Endothelial cell (in vitro differentiated cells): ENCODE data around the gene REXO5. TPM values are rescaled to one million over a fixed set of nuclear protein-coding genes. Genes with fewer than 3 reads are reported as not detected.

Experiments
- DNase-seq: peaks from one replicate; pipeline ENCODE4 v3.0.0; 2021; ENCODE audit warnings: low spot score
- H3K27ac Mint-ChIP-seq: one replicate; pipeline ENCODE4 v1.8.0; 2021; ENCODE audit warnings: mixed read lengths, inconsistent platforms; ENCODE audit not compliant: unreplicated experiment
- H3K27me3 Mint-ChIP-seq: one replicate; pipeline ENCODE4 v1.8.0; 2021; ENCODE audit warnings: mild to moderate bottlenecking, moderate library complexity, mixed read lengths, inconsistent platforms; ENCODE audit not compliant: unreplicated experiment
- H3K36me3 Mint-ChIP-seq: one replicate; pipeline ENCODE4 v1.8.0; 2021; ENCODE audit warnings: mild to moderate bottlenecking, low read depth, mixed read lengths, inconsistent platforms; ENCODE audit not compliant: unreplicated experiment
- H3K4me1 Mint-ChIP-seq: one replicate; pipeline ENCODE4 v1.8.0; 2021; ENCODE audit warnings: mild to moderate bottlenecking, mixed read lengths, inconsistent platforms; ENCODE audit not compliant: unreplicated experiment
- H3K4me3 Mint-ChIP-seq: one replicate; pipeline ENCODE4 v1.8.0; 2021; ENCODE audit warnings: mild to moderate bottlenecking, mixed read lengths, inconsistent platforms; ENCODE audit not compliant: unreplicated experiment
- H3K9me3 Mint-ChIP-seq: one replicate; pipeline ENCODE4 v1.8.0; 2021; ENCODE audit warnings: mixed read lengths, inconsistent platforms; ENCODE audit not compliant: unreplicated experiment
- long read RNA-seq: library from polyadenylated mRNA; unstranded; transcript quantifications from one replicate; pipeline ENCODE4 v2.0.0, GENCODE V29; 2020; ENCODE audit not compliant: unreplicated experiment
- total RNA-seq: library from RNA; stranded (reverse); fragmentation: NEBNext Ultra II Directional; extraction: Animal tissue kit (Norgen Biotek cat#: 25700); gene quantifications from one replicate; pipeline ENCODE4 v1.2.1, GENCODE V29; 2021; ENCODE audit not compliant: unreplicated experiment
- TF ChIP-seq, protein P1 (sequence below): fragments of 200-600 bp; sonication (generic); IDR thresholded peaks from one replicate; pipeline ENCODE4 v1.5.0; 2021; ENCODE audit warnings: antibody characterized with exemption; ENCODE audit not compliant: unreplicated experiment

REXO5 gene, protein sequence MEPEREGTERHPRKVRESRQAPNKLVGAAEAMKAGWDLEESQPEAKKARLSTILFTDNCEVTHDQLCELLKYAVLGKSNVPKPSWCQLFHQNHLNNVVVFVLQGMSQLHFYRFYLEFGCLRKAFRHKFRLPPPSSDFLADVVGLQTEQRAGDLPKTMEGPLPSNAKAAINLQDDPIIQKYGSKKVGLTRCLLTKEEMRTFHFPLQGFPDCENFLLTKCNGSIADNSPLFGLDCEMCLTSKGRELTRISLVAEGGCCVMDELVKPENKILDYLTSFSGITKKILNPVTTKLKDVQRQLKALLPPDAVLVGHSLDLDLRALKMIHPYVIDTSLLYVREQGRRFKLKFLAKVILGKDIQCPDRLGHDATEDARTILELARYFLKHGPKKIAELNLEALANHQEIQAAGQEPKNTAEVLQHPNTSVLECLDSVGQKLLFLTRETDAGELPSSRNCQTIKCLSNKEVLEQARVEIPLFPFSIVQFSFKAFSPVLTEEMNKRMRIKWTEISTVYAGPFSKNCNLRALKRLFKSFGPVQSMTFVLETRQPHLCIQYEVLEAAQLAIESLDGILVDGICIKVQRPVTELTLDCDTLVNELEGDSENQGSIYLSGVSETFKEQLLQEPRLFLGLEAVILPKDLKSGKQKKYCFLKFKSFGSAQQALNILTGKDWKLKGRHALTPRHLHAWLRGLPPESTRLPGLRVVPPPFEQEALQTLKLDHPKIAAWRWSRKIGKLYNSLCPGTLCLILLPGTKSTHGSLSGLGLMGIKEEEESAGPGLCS
- total RNA-seq: 2.4 TPM
- long read RNA-seq, partial matches to known transcripts: 0 of 2 reads
- long read RNA-seq, other reads (novel, unspliced or antisense): 2 of 2 reads

GRCh38 chr16:20806168-20807050, at the start of gene REXO5, which contains the start of gene ERI2:
Gene REXO5 (plus strand): TSS chr16:20806527. CDS start chr16:20806954, 427 bp downstream.
Gene ERI2 (minus strand): TSS chr16:20806472. CDS start chr16:20806430, 42 bp downstream.
- peak; percentile 89 for DNase-seq
- peaks cover 8% of the 10 kb centered on the region for H3K27me3 Mint-ChIP-seq
- TF ChIP-seq, protein P1, sequence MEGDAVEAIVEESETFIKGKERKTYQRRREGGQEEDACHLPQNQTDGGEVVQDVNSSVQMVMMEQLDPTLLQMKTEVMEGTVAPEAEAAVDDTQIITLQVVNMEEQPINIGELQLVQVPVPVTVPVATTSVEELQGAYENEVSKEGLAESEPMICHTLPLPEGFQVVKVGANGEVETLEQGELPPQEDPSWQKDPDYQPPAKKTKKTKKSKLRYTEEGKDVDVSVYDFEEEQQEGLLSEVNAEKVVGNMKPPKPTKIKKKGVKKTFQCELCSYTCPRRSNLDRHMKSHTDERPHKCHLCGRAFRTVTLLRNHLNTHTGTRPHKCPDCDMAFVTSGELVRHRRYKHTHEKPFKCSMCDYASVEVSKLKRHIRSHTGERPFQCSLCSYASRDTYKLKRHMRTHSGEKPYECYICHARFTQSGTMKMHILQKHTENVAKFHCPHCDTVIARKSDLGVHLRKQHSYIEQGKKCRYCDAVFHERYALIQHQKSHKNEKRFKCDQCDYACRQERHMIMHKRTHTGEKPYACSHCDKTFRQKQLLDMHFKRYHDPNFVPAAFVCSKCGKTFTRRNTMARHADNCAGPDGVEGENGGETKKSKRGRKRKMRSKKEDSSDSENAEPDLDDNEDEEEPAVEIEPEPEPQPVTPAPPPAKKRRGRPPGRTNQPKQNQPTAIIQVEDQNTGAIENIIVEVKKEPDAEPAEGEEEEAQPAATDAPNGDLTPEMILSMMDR: no peak
- peaks cover 10% of the 10 kb centered on the region for H3K4me1 Mint-ChIP-seq
- no peaks in the 10 kb centered on the region for H3K9me3 Mint-ChIP-seq
- H3K36me3 Mint-ChIP-seq: no peaks in the 10 kb centered on the region
- peak within 1 kb of the TSS; percentile 97 for H3K4me3 Mint-ChIP-seq
- H3K27ac Mint-ChIP-seq: peak within 1 kb of the TSS; percentile 91

DNA sequence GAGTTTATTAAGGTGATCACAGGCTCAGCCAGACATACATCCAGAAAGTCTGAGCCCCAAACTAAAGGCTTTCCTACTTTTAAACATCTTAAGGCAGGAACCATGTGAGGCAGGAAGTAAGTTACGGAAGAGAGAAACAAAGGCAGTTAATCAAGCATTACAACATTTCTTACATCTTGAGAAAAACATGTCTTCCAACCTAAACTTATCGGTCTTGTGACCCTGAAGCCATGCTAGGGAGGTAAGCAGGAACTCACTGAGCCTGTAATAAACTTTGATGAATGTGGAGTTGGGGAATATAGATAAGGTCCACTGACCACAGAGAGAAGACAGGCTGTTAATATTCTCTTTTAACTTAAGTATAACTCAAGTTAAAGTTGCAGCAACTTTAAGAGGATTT, 46.0 kb upstream of the REXO5 start:
- Mint-ChIP-seq H3K27ac (no peak overlapping the region), H3K9me3 (no peaks in the 10 kb centered on the region), H3K4me1 (peaks cover 5% of the 10 kb centered on the region), H3K27me3 (no peaks in the 10 kb centered on the region), H3K4me3 (no peak overlapping the region), H3K36me3 (no peaks in the 10 kb centered on the region)
- DNase-seq: no peak
- TF ChIP-seq, protein P1: no peak

DNA sequence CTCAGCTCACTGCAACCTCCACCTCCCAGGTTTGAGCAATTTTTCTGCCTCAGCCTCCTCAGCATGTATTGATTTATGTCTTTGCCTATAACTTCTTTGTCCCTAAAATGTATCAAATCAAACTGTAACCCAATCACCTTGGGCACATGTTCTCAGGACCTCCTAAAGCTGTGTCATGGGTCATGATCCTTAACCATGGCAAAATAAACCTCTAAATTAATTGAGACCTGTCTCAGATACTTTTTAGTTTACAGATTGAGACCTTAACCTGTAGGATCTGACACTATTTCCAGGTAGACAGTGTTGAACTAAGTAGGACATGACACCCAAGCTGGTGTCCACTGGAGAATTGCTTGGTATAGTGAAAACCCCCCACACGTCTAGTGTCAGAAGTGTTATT, 45.2 kb upstream of the REXO5 start:
- H3K36me3 Mint-ChIP-seq: no peaks in the 10 kb centered on the region

DNA sequence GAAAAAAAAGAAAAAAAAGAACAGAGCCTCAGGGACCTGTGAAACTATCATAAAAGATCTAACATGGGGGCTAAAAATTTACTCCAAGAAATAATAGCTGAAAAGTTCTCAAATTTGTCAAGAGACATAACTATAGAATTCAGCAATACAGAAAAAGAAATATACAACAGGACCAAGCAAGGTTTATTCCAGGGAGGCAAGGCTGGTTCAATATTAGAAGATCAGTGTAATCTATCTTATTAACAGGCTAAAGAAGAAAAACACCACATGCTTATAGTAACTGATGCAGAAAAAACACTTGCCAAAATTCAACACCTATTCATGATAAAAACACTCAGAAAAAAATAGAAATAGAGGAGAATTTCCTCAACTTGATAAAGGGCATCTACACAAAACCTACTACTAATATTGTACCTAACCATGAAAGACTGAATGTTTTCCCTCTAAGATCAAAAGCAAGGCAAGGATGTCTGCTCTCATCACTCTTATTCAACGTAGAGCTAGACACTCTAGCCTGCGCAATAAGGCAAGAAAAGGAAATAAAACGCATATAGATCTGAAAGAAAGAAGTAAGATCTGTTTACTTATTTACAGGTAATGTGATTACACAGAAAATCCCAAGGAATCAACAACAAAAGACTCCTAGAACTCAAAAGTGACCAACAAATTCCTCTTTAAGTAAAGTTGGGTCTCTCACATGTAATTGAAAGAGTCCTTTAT, 43.8 kb upstream of the REXO5 start:
- H3K4me3 Mint-ChIP-seq: no peak overlapping the region
- no peaks in the 10 kb centered on the region for H3K9me3 Mint-ChIP-seq
- TF ChIP-seq, protein P1: no peak
- DNase-seq: no peak
- H3K27ac Mint-ChIP-seq: no peak overlapping the region
- H3K4me1 Mint-ChIP-seq: peaks cover 5% of the 10 kb centered on the region
- H3K27me3 Mint-ChIP-seq: no peaks in the 10 kb centered on the region
- no peaks in the 10 kb centered on the region for H3K36me3 Mint-ChIP-seq

More for the DNA sequence above, 45.2 kb upstream of the REXO5 start:
- Mint-ChIP-seq H3K9me3 (no peaks in the 10 kb centered on the region), H3K27ac (no peak overlapping the region), H3K4me1 (peaks cover 5% of the 10 kb centered on the region), H3K4me3 (no peak overlapping the region), H3K27me3 (no peaks in the 10 kb centered on the region)
- TF ChIP-seq, protein P1: no peak
- DNase-seq: no peak
